Endothelial cell of umbilical vein (primary cell): ENCODE results near the gene KRTAP4-5. TPM values are rescaled to one million over a fixed set of nuclear protein-coding genes. Genes with fewer than 3 reads are reported as not detected.

Source experiments
- BruUV-seq: library from RNA; stranded (reverse); fragments of 400-500 nt; replicated peaks from 2 replicates; lab custom pipeline; 2021; lab: Mats Ljungman, UMichigan
- CTCF ChIA-PET: fragments of 300-600, 350-600 bp; sonication (Branson Sonifier 250); formaldehyde crosslinking; loops from one replicate; lab custom pipeline; 2021; ENCODE audit warnings: antibody characterized with exemption, inconsistent platforms; lab: Charles Lee
- POLR2A ChIA-PET: fragments of 300-600, 350-600 bp; sonication (Branson Sonifier 250); formaldehyde crosslinking; loops from one replicate; lab custom pipeline; 2021; ENCODE audit warnings: antibody characterized with exemption, inconsistent platforms; lab: Charles Lee
- DNase-seq: peaks from one replicate; pipeline ENCODE4 v3.0.0-alpha.2; 2011; ENCODE audit warnings: low read depth, low spot score
- FAIRE-seq: peaks from 2 replicates; lab custom pipeline; 2011; peaks lifted over from hg19 to GRCh38; lab: Jason Lieb, UNC
- H2AFZ ChIP-seq: 2 replicates; pipeline ENCODE4 v1.6.0; 2012; ENCODE audit warnings: low read depth, low read length, control low read depth, inconsistent platforms
- H3K27ac ChIP-seq: 2 replicates; pipeline ENCODE4 v1.5.1; 2011; ENCODE audit warnings: low read depth, mild to moderate bottlenecking, control low read depth, low read length, moderate library complexity; ENCODE audit not compliant: insufficient read depth
- H3K27me3 ChIP-seq, 2 experiments: 2 replicates each; pipeline versions ENCODE4 v1.6.0 to v1.6.1; 2011; ENCODE audit warnings: low read length in 2 of 2, mixed read lengths in 1 of 2; ENCODE audit not compliant: control insufficient read depth in 2 of 2, insufficient read depth in 2 of 2
- H3K36me3 ChIP-seq, 2 experiments: 2 replicates in 1 of 2; 3 replicates in 1 of 2; pipeline ENCODE4 v1.5.1; 2011; ENCODE audit warnings: low read length in 2 of 2, mild to moderate bottlenecking in 1 of 2, moderate library complexity in 1 of 2; ENCODE audit not compliant: control insufficient read depth in 2 of 2, insufficient read depth in 2 of 2; ENCODE audit errors: extremely low read depth in 1 of 2
- H3K4me1 ChIP-seq: 3 replicates; pipeline ENCODE4 v1.5.1; 2011; ENCODE audit warnings: mild to moderate bottlenecking, low read length; ENCODE audit not compliant: control insufficient read depth, insufficient read depth; ENCODE audit errors: extremely low read depth
- H3K4me2 ChIP-seq: 2 replicates; pipeline ENCODE4 v1.6.1; 2011; ENCODE audit warnings: low read length, control low read depth, mixed read lengths; ENCODE audit not compliant: insufficient read depth
- H3K4me3 ChIP-seq, 3 experiments: fragments of 200-600 bp in 1 of 3; sonication (generic), shearing (Covaris generic) in 1 of 3; replicated peaks in 1 of 3; 2 replicates each; pipeline ENCODE4 v1.5.1; 2011 to 2016; ENCODE audit warnings: control low read depth in 3 of 3, low read length in 3 of 3, mild to moderate bottlenecking in 2 of 3, inconsistent platforms in 1 of 3, low read depth in 1 of 3, moderate library complexity in 1 of 3; ENCODE audit not compliant: insufficient read depth in 1 of 3
- H3K79me2 ChIP-seq: 2 replicates; pipeline ENCODE4 v1.6.0; 2012; ENCODE audit warnings: low read length, inconsistent platforms; ENCODE audit not compliant: control insufficient read depth, insufficient read depth
- H3K9ac ChIP-seq: replicated peaks from 2 replicates; pipeline ENCODE3; 2011; ENCODE audit warnings: low read length, control low read depth; ENCODE audit not compliant: insufficient read depth; ENCODE audit errors: extremely low read depth
- H3K9me1 ChIP-seq: replicated peaks from 3 replicates; pipeline ENCODE4 v1.6.0; 2011; ENCODE audit warnings: mild to moderate bottlenecking, low read length; ENCODE audit not compliant: control insufficient read depth, insufficient read depth; ENCODE audit errors: extremely low read depth
- H3K9me3 ChIP-seq: replicated peaks from 2 replicates; pipeline ENCODE4 v1.5.1; 2012; ENCODE audit warnings: low read length, inconsistent platforms; ENCODE audit not compliant: control insufficient read depth, insufficient read depth
- H4K20me1 ChIP-seq: replicated peaks from 2 replicates; pipeline ENCODE3; 2011; ENCODE audit warnings: mild to moderate bottlenecking, low read length; ENCODE audit not compliant: control insufficient read depth, insufficient read depth; ENCODE audit errors: extremely low read depth
- EZH2 ChIP-seq: IDR thresholded peaks from 2 replicates; pipeline ENCODE4 v1.6.1; 2012; ENCODE audit warnings: borderline replicate concordance, low read depth, mild to moderate bottlenecking, moderate library complexity, low read length, inconsistent platforms; ENCODE audit not compliant: severe bottlenecking
- FOS ChIP-seq: IDR thresholded peaks from 2 replicates; pipeline ENCODE4 v1.6.1; 2011; ENCODE audit warnings: mild to moderate bottlenecking, low read length, moderate library complexity, borderline replicate concordance; ENCODE audit not compliant: insufficient read depth
- GATA2 ChIP-seq: IDR thresholded peaks from 2 replicates; pipeline ENCODE4 v1.7.0; 2011; ENCODE audit warnings: low read depth, mild to moderate bottlenecking, moderate library complexity, mixed read lengths, low read length; ENCODE audit not compliant: insufficient read length, insufficient read depth
- JUN ChIP-seq: IDR thresholded peaks from 2 replicates; pipeline ENCODE4 v1.6.1; 2011; ENCODE audit warnings: borderline replicate concordance, low read depth; ENCODE audit not compliant: insufficient read length, insufficient read depth
- MYC ChIP-seq: IDR thresholded peaks from one replicate; pipeline ENCODE4 v1.6.1; 2011; ENCODE audit warnings: mild to moderate bottlenecking, low read depth, low read length
- POLR2A ChIP-seq: IDR thresholded peaks from 2 replicates; pipeline ENCODE4 v1.6.1; 2012; ENCODE audit warnings: low read depth, mild to moderate bottlenecking, control low read depth, low read length
- POLR2AphosphoS5 ChIP-seq: IDR thresholded peaks from 2 replicates; pipeline ENCODE4 v1.6.1; 2012; ENCODE audit warnings: low read depth, mild to moderate bottlenecking, control low read depth, low read length, moderate library complexity; ENCODE audit not compliant: insufficient read depth
- dilution Hi-C: fragments of 300-500 bp; cut with MboI; formaldehyde crosslinking; loops from one replicate; pipeline ENCODE4 v1.15.0; 2019; ENCODE audit warnings: low sequenced_read_pairs; ENCODE audit not compliant: extremely low pct_ligation_motif_present
- intact Hi-C: fragments of 100-400 bp; cut with micrococcal nuclease; formaldehyde crosslinking; loops from one replicate; pipeline ENCODE4 v1.10.0; 2022
- polyA plus RNA-seq, 4 experiments: library from polyadenylated mRNA; depleted of rRNA in 3 of 4; stranded (reverse) in 3 of 4; unstranded in 1 of 4; fragments of >200 nt; gene quantifications; 2 replicates each; pipeline versions ENCODE4 v1.2.1 to v1.2.3, GENCODE V29; 2011 to 2012; ENCODE audit warnings: missing spikeins in 1 of 4
- total RNA-seq: library from RNA; stranded (reverse); gene quantifications from 2 replicates; pipeline ENCODE4 v1.2.3, GENCODE V29; 2021
- TF ChIP-seq, protein P1 (sequence below), 2 donors: IDR thresholded peaks; 1 replicate in 1 of 2; 2 replicates in 1 of 2; pipeline ENCODE4 v1.5.1; 2011; ENCODE audit warnings: low read length in 2 of 2, mild to moderate bottlenecking in 2 of 2, moderate library complexity in 2 of 2, control low read depth in 1 of 2, inconsistent platforms in 1 of 2, low read depth in 1 of 2; ENCODE audit not compliant: insufficient read depth in 1 of 2; ENCODE audit errors: extremely low read depth in 1 of 2
- TF ChIP-seq, protein P2 (sequence below): IDR thresholded peaks from 2 replicates; pipeline ENCODE4 v1.6.1; 2011; ENCODE audit not compliant: insufficient read depth, insufficient read length

Gene KRTAP4-5
- total and polyA plus RNA-seq, 2 donors (not counting 3 experiments of a cell fraction or from before 2014, with no cell fraction given): not detected

GRCh38 chr17:41126412-41126811 lies 23.2 kb downstream of the KRTAP4-5 start:
- Histone ChIP-seq H3K36me3 (no peaks in the 10 kb centered on the region), H3K4me3 (no peak overlapping the region), H3K27ac (no peak overlapping the region), H4K20me1 (no peaks in the 10 kb centered on the region), H2AFZ (no peak overlapping the region), H3K4me1 (no peaks in the 10 kb centered on the region), H3K9me1 (no peaks in the 10 kb centered on the region), H3K9ac (no peak overlapping the region), H3K4me2 (no peak overlapping the region), H3K9me3 (no peaks in the 10 kb centered on the region), H3K27me3 (peaks cover 0 to 3% of the 10 kb centered on the region in 2 experiments), H3K79me2 (no peaks in the 10 kb centered on the region)
- DNase-seq (no peak), FAIRE-seq (no peak)
- ChIA-PET POLR2A (no interaction called here), CTCF (no interaction called here)
- dilution Hi-C loops: no loop called here
- intact Hi-C loops: no loop called here
- no TSS peak for BruUV-seq
- TF ChIP-seq FOS: no peak
- TF ChIP-seq, protein P1, sequence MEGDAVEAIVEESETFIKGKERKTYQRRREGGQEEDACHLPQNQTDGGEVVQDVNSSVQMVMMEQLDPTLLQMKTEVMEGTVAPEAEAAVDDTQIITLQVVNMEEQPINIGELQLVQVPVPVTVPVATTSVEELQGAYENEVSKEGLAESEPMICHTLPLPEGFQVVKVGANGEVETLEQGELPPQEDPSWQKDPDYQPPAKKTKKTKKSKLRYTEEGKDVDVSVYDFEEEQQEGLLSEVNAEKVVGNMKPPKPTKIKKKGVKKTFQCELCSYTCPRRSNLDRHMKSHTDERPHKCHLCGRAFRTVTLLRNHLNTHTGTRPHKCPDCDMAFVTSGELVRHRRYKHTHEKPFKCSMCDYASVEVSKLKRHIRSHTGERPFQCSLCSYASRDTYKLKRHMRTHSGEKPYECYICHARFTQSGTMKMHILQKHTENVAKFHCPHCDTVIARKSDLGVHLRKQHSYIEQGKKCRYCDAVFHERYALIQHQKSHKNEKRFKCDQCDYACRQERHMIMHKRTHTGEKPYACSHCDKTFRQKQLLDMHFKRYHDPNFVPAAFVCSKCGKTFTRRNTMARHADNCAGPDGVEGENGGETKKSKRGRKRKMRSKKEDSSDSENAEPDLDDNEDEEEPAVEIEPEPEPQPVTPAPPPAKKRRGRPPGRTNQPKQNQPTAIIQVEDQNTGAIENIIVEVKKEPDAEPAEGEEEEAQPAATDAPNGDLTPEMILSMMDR (IDR thresholded peaks at IDR 0.05; ENCODE audit: extremely low read depth in 1 of 2, insufficient read depth in 1 of 2, low read depth in 1 of 2, low read length in 2 of 2): no peak
- no peak for TF ChIP-seq MYC
- TF ChIP-seq, protein P2, sequence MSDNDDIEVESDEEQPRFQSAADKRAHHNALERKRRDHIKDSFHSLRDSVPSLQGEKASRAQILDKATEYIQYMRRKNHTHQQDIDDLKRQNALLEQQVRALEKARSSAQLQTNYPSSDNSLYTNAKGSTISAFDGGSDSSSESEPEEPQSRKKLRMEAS: no peak

- Histone ChIP-seq H3K36me3 (no peaks in the 10 kb centered on the region), H3K4me1 (peaks cover 3% of the 10 kb centered on the region), H4K20me1 (no peaks in the 10 kb centered on the region), H3K27me3 (no peaks in the 10 kb centered on the region), H2AFZ (no peak overlapping the region), H3K27ac (no peak overlapping the region), H3K79me2 (no peaks in the 10 kb centered on the region), H3K9me1 (no peaks in the 10 kb centered on the region), H3K4me2 (no peak overlapping the region), H3K9ac (no peak overlapping the region), H3K9me3 (no peaks in the 10 kb centered on the region), H3K4me3 (no peak overlapping the region)
- TF ChIP-seq, protein P1 (IDR thresholded peaks at IDR 0.05; ENCODE audit: extremely low read depth in 1 of 2, insufficient read depth in 1 of 2, low read depth in 1 of 2, low read length in 2 of 2): no peak
- TF ChIP-seq POLR2AphosphoS5 (no peak), GATA2 (no peak), FOS (no peak), MYC (no peak), EZH2 (no peak), JUN (no peak), POLR2A (no peak)
- TF ChIP-seq, protein P2: no peak
- no peak for FAIRE-seq
- DNase-seq: no peak
- POLR2A ChIA-PET: no interaction called here
- no TSS peak for BruUV-seq
- dilution Hi-C loops (no loop called here), intact Hi-C loops (no loop called here)
- CTCF ChIA-PET: interaction anchor here (1.3 kb wide), 1 partner anchor 538 kb away, joined by 3 read pairs; no protein-coding TSS in a partner anchor
These were observed 24.6 kb downstream of the KRTAP4-5 start for GRCh38 chr17:41125064-41125463.
